Endothelial cell of umbilical vein (primary cell): ENCODE measurements around the gene FOXO6.

Experiments
- EZH2 ChIP-seq: IDR thresholded peaks from 2 replicates; pipeline ENCODE4 v1.6.1; 2012; ENCODE audit warnings: borderline replicate concordance, low read depth, mild to moderate bottlenecking, moderate library complexity, low read length, inconsistent platforms; ENCODE audit not compliant: severe bottlenecking
- FOS ChIP-seq: IDR thresholded peaks from 2 replicates; pipeline ENCODE4 v1.6.1; 2011; ENCODE audit warnings: mild to moderate bottlenecking, low read length, moderate library complexity, borderline replicate concordance; ENCODE audit not compliant: insufficient read depth
- GATA2 ChIP-seq: IDR thresholded peaks from 2 replicates; pipeline ENCODE4 v1.7.0; 2011; ENCODE audit warnings: low read depth, mild to moderate bottlenecking, moderate library complexity, mixed read lengths, low read length; ENCODE audit not compliant: insufficient read length, insufficient read depth
- JUN ChIP-seq: IDR thresholded peaks from 2 replicates; pipeline ENCODE4 v1.6.1; 2011; ENCODE audit warnings: borderline replicate concordance, low read depth; ENCODE audit not compliant: insufficient read length, insufficient read depth
- MYC ChIP-seq: IDR thresholded peaks from one replicate; pipeline ENCODE4 v1.6.1; 2011; ENCODE audit warnings: mild to moderate bottlenecking, low read depth, low read length
- POLR2A ChIP-seq: IDR thresholded peaks from 2 replicates; pipeline ENCODE4 v1.6.1; 2012; ENCODE audit warnings: low read depth, mild to moderate bottlenecking, control low read depth, low read length
- POLR2AphosphoS5 ChIP-seq: IDR thresholded peaks from 2 replicates; pipeline ENCODE4 v1.6.1; 2012; ENCODE audit warnings: low read depth, mild to moderate bottlenecking, control low read depth, low read length, moderate library complexity; ENCODE audit not compliant: insufficient read depth
- TF ChIP-seq, protein P1 (sequence below), 2 donors: IDR thresholded peaks; 1 replicate in 1 of 2; 2 replicates in 1 of 2; pipeline ENCODE4 v1.5.1; 2011; ENCODE audit warnings: low read length in 2 of 2, mild to moderate bottlenecking in 2 of 2, moderate library complexity in 2 of 2, control low read depth in 1 of 2, inconsistent platforms in 1 of 2, low read depth in 1 of 2; ENCODE audit not compliant: insufficient read depth in 1 of 2; ENCODE audit errors: extremely low read depth in 1 of 2
- TF ChIP-seq, protein P2 (sequence below): IDR thresholded peaks from 2 replicates; pipeline ENCODE4 v1.6.1; 2011; ENCODE audit not compliant: insufficient read depth, insufficient read length

GRCh38 chr1:41333146-41333784, 28.0 kb upstream of the FOXO6 start:
- TF ChIP-seq, protein P1, sequence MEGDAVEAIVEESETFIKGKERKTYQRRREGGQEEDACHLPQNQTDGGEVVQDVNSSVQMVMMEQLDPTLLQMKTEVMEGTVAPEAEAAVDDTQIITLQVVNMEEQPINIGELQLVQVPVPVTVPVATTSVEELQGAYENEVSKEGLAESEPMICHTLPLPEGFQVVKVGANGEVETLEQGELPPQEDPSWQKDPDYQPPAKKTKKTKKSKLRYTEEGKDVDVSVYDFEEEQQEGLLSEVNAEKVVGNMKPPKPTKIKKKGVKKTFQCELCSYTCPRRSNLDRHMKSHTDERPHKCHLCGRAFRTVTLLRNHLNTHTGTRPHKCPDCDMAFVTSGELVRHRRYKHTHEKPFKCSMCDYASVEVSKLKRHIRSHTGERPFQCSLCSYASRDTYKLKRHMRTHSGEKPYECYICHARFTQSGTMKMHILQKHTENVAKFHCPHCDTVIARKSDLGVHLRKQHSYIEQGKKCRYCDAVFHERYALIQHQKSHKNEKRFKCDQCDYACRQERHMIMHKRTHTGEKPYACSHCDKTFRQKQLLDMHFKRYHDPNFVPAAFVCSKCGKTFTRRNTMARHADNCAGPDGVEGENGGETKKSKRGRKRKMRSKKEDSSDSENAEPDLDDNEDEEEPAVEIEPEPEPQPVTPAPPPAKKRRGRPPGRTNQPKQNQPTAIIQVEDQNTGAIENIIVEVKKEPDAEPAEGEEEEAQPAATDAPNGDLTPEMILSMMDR (IDR thresholded peaks at IDR 0.05; ENCODE audit: extremely low read depth in 1 of 2, insufficient read depth in 1 of 2, low read depth in 1 of 2, low read length in 2 of 2): no peak
- no peak for TF ChIP-seq EZH2
- TF ChIP-seq POLR2A: no peak
- TF ChIP-seq, protein P2, sequence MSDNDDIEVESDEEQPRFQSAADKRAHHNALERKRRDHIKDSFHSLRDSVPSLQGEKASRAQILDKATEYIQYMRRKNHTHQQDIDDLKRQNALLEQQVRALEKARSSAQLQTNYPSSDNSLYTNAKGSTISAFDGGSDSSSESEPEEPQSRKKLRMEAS: no peak
- TF ChIP-seq POLR2AphosphoS5: no peak
- TF ChIP-seq JUN: no peak
- peak; percentile 21 for TF ChIP-seq GATA2
- TF ChIP-seq MYC: no peak
- TF ChIP-seq FOS: no peak
